Measurements from ENCODE around the gene SETD1A. TPM values are rescaled to one million over a fixed set of nuclear protein-coding genes. Genes with fewer than 3 reads are reported as not detected.

The SETD1A gene
- total and polyA plus RNA-seq, 2 of the 8 experiments (the other 6 are each of a cell fraction or from before 2014, with no cell fraction given): 4.8 to 29.0 TPM

DNA sequence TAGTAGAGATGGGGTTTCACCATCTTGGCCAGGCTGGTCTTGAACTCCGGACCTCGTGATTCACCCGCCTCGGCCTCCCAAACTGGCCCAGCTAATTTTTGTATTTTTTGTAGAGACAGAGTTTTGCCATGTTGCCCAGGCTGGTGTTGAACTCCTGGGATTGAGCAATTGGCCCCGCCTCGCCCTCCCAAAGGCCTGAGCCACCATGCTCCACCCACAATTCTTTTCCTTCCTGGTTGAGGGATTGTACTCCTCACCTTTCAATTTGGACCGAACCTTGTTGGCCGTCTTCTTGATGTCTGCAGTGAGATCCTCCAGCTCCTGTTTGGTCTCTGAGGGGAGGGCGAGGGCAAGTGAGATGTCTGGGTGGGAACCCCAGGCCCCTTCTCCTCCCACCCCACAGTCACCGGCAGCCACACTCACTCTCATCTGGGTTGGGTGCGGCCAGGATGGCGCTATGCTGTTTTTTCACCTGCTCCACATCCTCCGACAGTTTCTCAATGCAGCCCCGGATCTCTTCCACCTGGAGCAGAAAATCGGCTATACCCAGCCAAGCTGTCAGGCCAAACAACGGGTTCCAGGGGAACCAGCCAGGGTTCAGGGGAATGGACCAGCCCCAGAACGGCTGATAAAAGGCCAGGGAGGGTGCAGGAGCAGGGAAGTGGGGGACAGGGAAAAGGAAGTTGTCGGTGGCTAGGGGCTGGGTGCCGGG is 43.3 kb downstream of the SETD1A start:
- Histone ChIP-seq H3K9ac (replicated peaks in 1 of 4; ENCODE audit: extremely low read depth in 1 of 4, low read depth in 3 of 4, low read length in 3 of 4) (no peak overlapping the region), H3K79me2 (ENCODE audit: control insufficient read depth in 1 of 2, insufficient read depth in 2 of 2, low read length in 2 of 2) (no peaks in the 10 kb centered on the region), H3K4me3 (ENCODE audit: extremely low read depth in 1 of 4, insufficient read depth in 2 of 4, low read depth in 3 of 4, low read length in 4 of 4) (no peak overlapping the region), H3K4me2 (ENCODE audit: insufficient read depth in 1 of 2, low read depth in 2 of 2, low read length in 2 of 2) (no peak overlapping the region), H3K27ac (ENCODE audit: low read depth, low read length) (no peak overlapping the region), H2BK5ac (ENCODE audit: low read depth, low read length) (no peak overlapping the region), H3K27me3 (replicated peaks in 1 of 4; ENCODE audit: control insufficient read depth in 3 of 4, extremely low read depth in 1 of 4, insufficient read depth in 3 of 4, low read length in 3 of 4) (no peaks in the 10 kb centered on the region; a peak in 1 of 7 replicates), H2BK12ac (ENCODE audit: low read depth, low read length) (no peak overlapping the region), H4K20me1 (replicated peaks in 1 of 2; ENCODE audit: control insufficient read depth in 1 of 2, insufficient read depth in 2 of 2, low read length in 2 of 2) (no peaks in the 10 kb centered on the region), H3K79me1 (ENCODE audit: low read depth, low read length) (0 out of 2 replicates have a peak, but pooled peaks cover 8% of the 10 kb centered on the region), H3K36me3 (ENCODE audit: control insufficient read depth in 2 of 4, insufficient read depth in 4 of 4, low read length in 3 of 4) (no peaks in the 10 kb centered on the region), H3K23ac (ENCODE audit: insufficient read length) (no peak overlapping the region), H4K8ac (ENCODE audit: extremely low read depth, insufficient read depth, low read length) (no peak overlapping the region), H3K23me2 (ENCODE audit: low read depth, low read length) (peaks cover 12% of the 10 kb centered on the region), H2BK20ac (ENCODE audit: low read length) (no peak overlapping the region), H3K18ac (ENCODE audit: extremely low read depth, low read length) (no peak overlapping the region), H2AFZ (ENCODE audit: low read length) (no peak overlapping the region), H2AK5ac (ENCODE audit: low read depth, low read length) (no peak overlapping the region), H2BK15ac (ENCODE audit: low read length) (no peak overlapping the region), H4K5ac (ENCODE audit: insufficient read length, low read depth, low read length) (no peak overlapping the region), H4K91ac (replicated peaks; ENCODE audit: insufficient read length, low read length) (no peak overlapping the region), H3K4me1 (replicated peaks in 1 of 4; ENCODE audit: control insufficient read depth in 3 of 4, insufficient read depth in 4 of 4, low read length in 3 of 4) (peaks cover 0 to 15% (median 10%) of the 10 kb centered on the region in 4 experiments; a peak in 6 of 7 replicates), H3K14ac (ENCODE audit: insufficient read length) (no peak overlapping the region), H3K4ac (replicated peaks; ENCODE audit: insufficient read length, low read depth, low read length) (no peak overlapping the region), H3K56ac (replicated peaks; ENCODE audit: insufficient read length, low read depth, low read length) (no peak overlapping the region), H3K9me3 (ENCODE audit: insufficient read depth in 2 of 2, low read depth in 1 of 2, low read length in 1 of 2) (no peaks in the 10 kb centered on the region), H2BK120ac (replicated peaks; ENCODE audit: low read depth, low read length) (no peak overlapping the region)
- 92% methylated on average over 18 of the region's 19 CpGs; no CpG with 5 or more reads in 1 of the 2 experiments for WGBS, 2 experiments (ENCODE audit: extremely low coverage in 1 of 2, insufficient coverage in 1 of 2, insufficient read length in 1 of 2, insufficient replicate concordance in 2 of 2, low coverage in 1 of 2, low lambda C conversion rate in 2 of 2, missing lambda C conversion rate in 1 of 2)
- ChIA-PET CTCF (ENCODE audit: partially characterized antibody) (interaction anchor here (0.7 to 2.1 kb wide), 4 partner anchors 15 to 49 kb away, joined by 3 to 5 read pairs (median 4); partner anchors contain the start of gene HSD3B7), POLR2A (ENCODE audit: partially characterized antibody) (interaction anchor here (1.0 to 1.1 kb wide), 2 partner anchors 22 to 53 kb away, joined by 3 read pairs; no protein-coding TSS in a partner anchor)
- DNase-seq (ENCODE audit: low read depth in 1 of 2, low spot score in 2 of 2) (no peak), FAIRE-seq (no peak)
- TF ChIP-seq CTBP2 (IDR thresholded peaks at IDR 0.05; ENCODE audit: borderline replicate concordance, insufficient read depth, insufficient read length, low read length): no peak
- TF ChIP-seq SRF (IDR thresholded peaks at IDR 0.05; ENCODE audit: low read depth, low read length): no peak
- TF ChIP-seq SUZ12 (IDR thresholded peaks at IDR 0.05; ENCODE audit: low read length): no peak
- no peak for TF ChIP-seq POLR2AphosphoS5 (IDR thresholded peaks at IDR 0.05; ENCODE audit: low read depth, low read length)
- no peak for TF ChIP-seq BRCA1 (IDR thresholded peaks at IDR 0.05; ENCODE audit: low read depth, low read length)
- no peak for TF ChIP-seq HDAC6 (IDR thresholded peaks at IDR 0.05; ENCODE audit: low read depth, low read length)
- no peak for TF ChIP-seq RAD21 (IDR thresholded peaks at IDR 0.05 in 1 of 2, conservative IDR thresholded peaks at IDR 0.05 in 1 of 2; ENCODE audit: low read depth in 2 of 2, low read length in 2 of 2)
- no peak for TF ChIP-seq HDAC2 (IDR thresholded peaks at IDR 0.05; ENCODE audit: borderline replicate concordance in 1 of 2, low read depth in 2 of 2, low read length in 2 of 2)
- no peak for TF ChIP-seq CEBPB (IDR thresholded peaks at IDR 0.05; ENCODE audit: low read depth, low read length)
- TF ChIP-seq JUND (IDR thresholded peaks at IDR 0.05; ENCODE audit: low read length): no peak
- TF ChIP-seq POU5F1 (IDR thresholded peaks at IDR 0.05; ENCODE audit: low read depth, low read length): no peak
- TF ChIP-seq FOSL1 (IDR thresholded peaks at IDR 0.05; ENCODE audit: insufficient read depth, low read depth, low read length): no peak

Data from H1 (cell line).